ENCODE data around the gene COX8C. TPM values are rescaled to one million over a fixed set of nuclear protein-coding genes. Genes with fewer than 3 reads are reported as not detected.

The COX8C gene
- polyA plus RNA-seq, 3 donors: 0.39 to 0.86 (median 0.50) TPM

- peak in 1 of 11 donors; percentile 57 for DNase-seq (ENCODE audit: extremely low read depth in 1 of 11, low read depth in 9 of 11, low spot score in 4 of 11)
These were observed 28.1 kb upstream of the COX8C start for GRCh38 chr14:93318927-93319326.

GRCh38 chr14:93319494-93319893 is 27.5 kb upstream of the COX8C start:
- DNase-seq (ENCODE audit: extremely low read depth in 1 of 11, low read depth in 9 of 11, low spot score in 4 of 11): no peak

GRCh38 chr14:93319958-93320357 is 27.0 kb upstream of the COX8C start:
- DNase-seq (ENCODE audit: extremely low read depth in 1 of 11, low read depth in 9 of 11, low spot score in 4 of 11): no peak

DNA sequence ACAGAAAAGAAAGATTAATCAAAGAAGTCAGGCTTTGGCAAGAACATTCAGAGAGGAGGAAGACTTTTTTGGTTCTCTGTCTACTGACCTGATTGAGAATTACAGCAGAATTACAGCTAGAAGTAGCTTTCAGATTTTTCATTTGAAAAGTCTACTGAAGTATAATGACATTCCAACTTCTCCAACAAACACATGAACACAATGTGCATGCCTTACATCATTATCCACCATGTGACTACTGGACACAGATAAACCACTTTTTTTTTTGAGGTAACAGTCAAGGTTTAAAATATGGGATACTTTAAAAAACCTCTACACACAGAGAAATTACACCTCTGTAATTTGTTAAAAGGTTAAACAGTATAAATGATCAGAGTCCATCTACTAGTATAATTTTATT is 26.5 kb upstream of the COX8C start:
- DNase-seq (ENCODE audit: extremely low read depth in 1 of 11, low read depth in 9 of 11, low spot score in 4 of 11): no peak

GRCh38 chr14:93322929-93323599 is 23.9 kb upstream of the COX8C start:
- no peak for DNase-seq (ENCODE audit: extremely low read depth in 1 of 11, low read depth in 9 of 11, low spot score in 4 of 11)

DNA sequence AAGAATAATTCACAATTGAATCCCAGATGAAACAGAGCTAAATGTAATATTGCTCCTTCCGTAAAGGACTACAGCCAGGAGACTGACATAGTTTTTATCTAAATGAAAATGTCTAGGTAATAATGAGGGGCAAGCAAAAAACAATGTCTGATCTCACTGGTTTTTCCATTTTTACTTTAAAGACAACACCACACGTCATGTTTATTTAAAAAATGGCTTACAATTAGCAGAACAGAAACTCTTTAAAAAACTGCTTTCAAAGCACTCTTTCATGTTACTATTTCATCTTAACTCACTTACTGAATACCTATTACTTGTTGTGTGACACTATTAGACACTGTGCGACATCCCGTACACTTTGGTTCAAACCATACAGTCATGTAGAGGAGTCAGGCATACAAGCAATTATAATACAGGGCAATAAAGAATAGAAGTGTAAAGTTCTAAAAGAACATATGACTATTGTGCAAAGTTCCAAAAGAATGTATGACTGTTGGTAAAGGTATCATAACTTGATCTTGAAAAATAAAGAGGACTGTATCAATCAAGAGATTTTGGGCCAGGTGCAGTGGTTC is 23.3 kb upstream of the COX8C start:
- no peak for DNase-seq (ENCODE audit: extremely low read depth in 1 of 11, low read depth in 9 of 11, low spot score in 4 of 11)

DNA sequence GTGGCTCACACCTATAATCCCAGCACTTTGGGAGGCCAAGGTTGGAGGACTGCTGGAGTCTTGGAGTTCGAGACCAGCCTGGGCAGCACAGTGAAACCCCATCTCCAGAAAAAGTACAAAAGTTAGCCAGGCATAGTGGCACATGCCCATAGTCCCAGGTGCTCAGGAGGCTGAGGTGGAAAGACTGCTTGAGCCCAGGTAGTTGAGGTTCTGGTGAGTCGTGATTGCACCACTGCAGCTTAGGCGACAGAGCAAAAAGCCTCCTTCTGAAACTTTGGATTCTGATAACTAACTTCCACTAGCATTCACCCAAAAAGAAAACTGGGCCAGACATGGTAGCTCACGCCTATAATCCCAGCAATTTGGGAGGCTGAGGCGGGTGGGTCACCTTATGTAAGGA is 20.8 kb upstream of the COX8C start:
- no peak for DNase-seq (ENCODE audit: extremely low read depth in 1 of 11, low read depth in 9 of 11, low spot score in 4 of 11)

- no peak for DNase-seq (ENCODE audit: extremely low read depth in 1 of 11, low read depth in 9 of 11, low spot score in 4 of 11)
These were observed 18.4 kb upstream of the COX8C start for GRCh38 chr14:93328546-93328945.

- DNase-seq (ENCODE audit: extremely low read depth in 1 of 11, low read depth in 9 of 11, low spot score in 4 of 11): no peak
These were observed 16.9 kb upstream of the COX8C start for GRCh38 chr14:93329965-93330608.

DNA sequence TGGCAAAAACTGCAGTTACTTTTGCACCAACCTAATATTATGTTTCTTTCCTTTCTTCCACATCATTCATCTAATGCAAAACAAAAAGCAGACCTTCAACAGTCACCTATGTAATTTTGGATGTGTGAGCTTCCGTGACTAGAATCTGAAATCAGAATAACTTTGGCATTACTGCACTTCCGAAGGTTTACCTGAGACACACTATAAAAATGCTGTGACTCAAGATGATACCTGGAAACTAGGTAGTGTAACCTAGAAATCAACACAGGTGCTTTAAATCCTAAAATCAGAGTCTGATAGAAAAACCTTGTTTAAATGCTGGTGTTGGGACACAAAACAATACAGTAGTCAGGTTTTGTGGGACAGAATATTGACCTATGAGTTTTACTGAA is 16.4 kb upstream of the COX8C start:
- DNase-seq (ENCODE audit: extremely low read depth in 1 of 11, low read depth in 9 of 11, low spot score in 4 of 11): no peak

DNA sequence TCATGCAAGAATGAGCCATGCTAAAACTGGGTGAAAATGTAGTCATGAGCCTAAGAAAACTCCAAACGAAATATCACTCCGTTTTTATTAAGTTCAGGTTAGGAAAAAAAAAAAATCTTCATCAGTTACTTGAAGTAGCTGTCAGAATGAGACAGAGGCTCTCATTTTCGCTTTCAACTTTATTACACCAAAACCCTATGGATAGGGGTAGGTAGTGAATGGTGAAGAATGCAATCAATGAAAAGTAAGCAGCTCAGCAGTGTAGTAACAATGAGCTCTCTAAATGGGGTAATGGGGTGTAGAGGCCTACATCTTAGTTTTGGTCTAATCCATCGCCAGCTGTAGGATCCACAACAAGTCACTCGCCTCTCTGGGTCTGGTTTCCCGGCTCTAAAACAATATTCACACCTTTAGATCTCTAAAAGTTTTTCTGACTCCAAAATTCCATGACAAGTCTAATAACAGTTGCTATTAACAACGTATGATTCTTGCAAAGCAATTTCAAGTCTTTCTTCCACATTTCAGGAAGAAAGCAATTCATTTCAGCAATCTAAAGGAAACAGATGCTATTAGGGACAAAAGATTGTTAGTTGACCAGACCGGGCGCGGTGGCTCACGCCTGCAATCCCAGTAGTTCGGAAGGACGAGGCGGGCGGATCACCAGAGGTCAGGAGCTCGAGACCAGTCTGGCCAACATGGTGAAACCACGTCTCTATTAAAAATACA is 15.8 kb upstream of the COX8C start:
- no peak for DNase-seq (ENCODE audit: extremely low read depth in 1 of 11, low read depth in 9 of 11, low spot score in 4 of 11)

GRCh38 chr14:93331728-93332396 is 15.1 kb upstream of the COX8C start:
- no peak for DNase-seq (ENCODE audit: extremely low read depth in 1 of 11, low read depth in 9 of 11, low spot score in 4 of 11)

GRCh38 chr14:93332397-93332852 is 14.6 kb upstream of the COX8C start:
- peak in 5 of 11 donors; percentile 28 to 59 (median 48) for DNase-seq (ENCODE audit: extremely low read depth in 1 of 11, low read depth in 9 of 11, low spot score in 4 of 11)

DNA sequence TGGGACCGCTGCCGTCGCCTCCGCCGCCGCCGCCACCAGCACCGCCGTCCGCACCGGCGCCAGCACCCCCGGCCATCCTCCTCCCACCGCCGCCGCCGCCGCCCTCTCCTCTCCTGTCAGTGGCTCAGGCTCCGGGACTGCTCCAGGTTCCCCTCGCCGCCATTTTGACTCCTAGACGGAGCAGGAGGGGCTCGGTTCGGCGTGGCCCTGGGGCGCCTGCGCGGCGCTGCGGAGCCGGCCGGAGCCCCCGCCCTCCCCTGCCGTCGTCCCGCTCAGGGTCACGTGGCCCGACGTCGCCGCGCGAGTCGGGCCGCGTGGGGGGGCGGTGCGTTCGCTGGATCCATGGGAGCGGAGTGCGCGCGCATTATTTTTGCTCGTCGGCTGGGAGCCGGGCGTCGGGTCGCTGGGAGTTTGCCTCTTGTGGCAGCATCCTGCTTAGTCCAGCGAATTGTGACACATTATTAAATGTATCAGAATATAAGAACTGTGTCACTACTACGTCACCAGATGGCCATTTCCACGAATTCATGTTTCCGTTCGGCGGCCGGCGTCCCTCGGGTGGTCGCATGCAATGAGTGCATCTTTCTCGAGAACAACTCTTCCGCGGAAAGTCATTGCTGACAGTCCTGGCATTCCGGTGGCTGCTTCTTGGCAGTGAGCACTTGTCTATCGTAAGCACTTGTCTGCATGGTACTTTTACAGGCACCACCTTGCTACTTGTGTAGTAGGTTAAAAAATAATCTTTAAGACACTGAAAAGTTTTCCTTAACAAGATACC is 13.9 kb upstream of the COX8C start, which contains the start of gene BTBD7:
Gene BTBD7, minus strand, starts transcription at position 184 of the 778 bp plus-strand sequence. CDS start 36,985 bp downstream, outside the sequence.
- DNase-seq (ENCODE audit: extremely low read depth in 1 of 11, low read depth in 9 of 11, low spot score in 4 of 11): peak; percentile 88 to 95 (median 94)

- DNase-seq (ENCODE audit: extremely low read depth in 1 of 11, low read depth in 9 of 11, low spot score in 4 of 11): no peak
These were observed 13.3 kb upstream of the COX8C start for GRCh38 chr14:93333631-93334103.

- DNase-seq (ENCODE audit: extremely low read depth in 1 of 11, low read depth in 9 of 11, low spot score in 4 of 11): no peak
These were observed 9.7 kb upstream of the COX8C start for GRCh38 chr14:93337143-93337753.

- no peak for DNase-seq (ENCODE audit: extremely low read depth in 1 of 11, low read depth in 9 of 11, low spot score in 4 of 11)
These were observed 9.1 kb upstream of the COX8C start for GRCh38 chr14:93337884-93338283.

GRCh38 chr14:93343266-93343665 is 3.7 kb upstream of the COX8C start:
- DNase-seq (ENCODE audit: extremely low read depth in 1 of 11, low read depth in 9 of 11, low spot score in 4 of 11): no peak

Measured in renal cortex interstitium (tissue), 11 donors.